CD4-positive, alpha-beta T cell treated with Interleukin-4 for 4 hours (primary cell): ENCODE measurements around the gene RPS2.
"Not testable (repeated sequence)": the region's sequence is repeated elsewhere in the genome, so short reads cannot be mapped to it uniquely, and the experiment has no call there.

Source experiments
- DNase-seq: peaks from one replicate; pipeline ENCODE4 v3.0.0-alpha.2; 2020

The RPS2 gene

DNA sequence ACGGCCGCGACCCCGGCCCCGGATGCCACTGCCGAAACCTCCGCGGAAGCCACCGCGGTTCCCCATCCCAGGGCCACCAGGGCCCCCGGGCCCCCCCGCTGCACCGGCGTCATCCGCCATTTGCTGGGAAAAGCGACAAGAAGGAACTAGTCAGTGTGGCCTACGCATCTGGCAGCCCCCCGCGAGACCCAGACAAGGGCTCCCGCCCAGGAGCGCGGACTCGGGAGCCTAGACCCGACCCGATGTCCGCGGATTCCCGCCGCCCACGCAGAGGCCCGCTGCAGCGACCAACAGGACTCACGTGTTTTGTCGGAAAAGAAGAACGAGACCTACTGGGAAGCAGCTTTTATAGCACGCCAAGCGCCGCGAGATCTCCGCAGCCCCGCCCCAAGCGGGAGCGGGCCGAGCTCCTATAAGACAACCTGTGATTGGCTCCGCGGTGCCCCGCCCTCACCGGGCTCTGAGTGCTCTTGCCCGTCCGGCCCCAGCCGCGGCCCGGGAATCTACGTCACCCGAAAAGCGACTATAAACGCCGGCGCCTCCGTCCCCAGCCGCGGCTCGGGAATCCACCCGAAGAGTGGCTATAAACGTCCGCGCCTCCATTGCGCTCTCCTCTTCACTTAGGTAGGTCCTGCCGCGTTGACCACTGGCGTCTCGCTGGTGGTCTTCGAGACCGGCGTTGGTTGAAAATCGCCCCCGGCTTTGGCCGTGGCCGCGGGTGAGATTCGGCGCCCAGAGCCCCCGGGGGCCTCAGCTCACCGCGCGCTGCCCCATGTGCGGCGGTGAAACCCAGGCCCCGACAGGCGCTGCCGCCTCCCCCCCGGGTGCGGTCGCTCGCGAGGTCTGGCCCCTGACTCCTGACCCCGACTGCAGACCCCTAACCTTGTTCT, at the start of gene RPS2:
RPS2 (minus strand) TSS at position 321 of the 890 bp plus-strand sequence; CDS start at position 120, 201 bp downstream.
- peak; percentile 99 for DNase-seq

DNA sequence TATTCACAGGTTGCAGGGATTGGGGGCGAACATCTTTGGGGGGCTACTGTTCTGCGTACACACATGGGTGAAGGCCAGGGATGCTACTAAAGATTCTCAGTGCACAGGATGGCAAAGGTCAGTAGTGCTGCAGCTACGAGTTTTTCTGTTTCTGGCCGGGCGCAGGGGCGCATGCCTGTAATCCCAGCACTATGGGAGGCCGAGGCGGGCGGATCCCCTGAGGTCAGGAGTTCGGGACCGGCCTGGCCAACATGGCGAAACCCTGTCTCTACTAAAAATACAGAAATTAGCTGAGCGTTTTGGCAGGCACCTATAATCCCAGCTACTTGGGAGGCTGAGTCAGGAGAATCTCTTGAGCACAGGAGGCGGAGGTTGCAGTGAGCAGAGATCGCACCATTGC, 48.9 kb upstream of the RPS2 start:
- no peak for DNase-seq

- not testable (repeated sequence) for DNase-seq
Measured at GRCh38 chr16:2011726-2012125, 47.1 kb upstream of the RPS2 start.

DNA sequence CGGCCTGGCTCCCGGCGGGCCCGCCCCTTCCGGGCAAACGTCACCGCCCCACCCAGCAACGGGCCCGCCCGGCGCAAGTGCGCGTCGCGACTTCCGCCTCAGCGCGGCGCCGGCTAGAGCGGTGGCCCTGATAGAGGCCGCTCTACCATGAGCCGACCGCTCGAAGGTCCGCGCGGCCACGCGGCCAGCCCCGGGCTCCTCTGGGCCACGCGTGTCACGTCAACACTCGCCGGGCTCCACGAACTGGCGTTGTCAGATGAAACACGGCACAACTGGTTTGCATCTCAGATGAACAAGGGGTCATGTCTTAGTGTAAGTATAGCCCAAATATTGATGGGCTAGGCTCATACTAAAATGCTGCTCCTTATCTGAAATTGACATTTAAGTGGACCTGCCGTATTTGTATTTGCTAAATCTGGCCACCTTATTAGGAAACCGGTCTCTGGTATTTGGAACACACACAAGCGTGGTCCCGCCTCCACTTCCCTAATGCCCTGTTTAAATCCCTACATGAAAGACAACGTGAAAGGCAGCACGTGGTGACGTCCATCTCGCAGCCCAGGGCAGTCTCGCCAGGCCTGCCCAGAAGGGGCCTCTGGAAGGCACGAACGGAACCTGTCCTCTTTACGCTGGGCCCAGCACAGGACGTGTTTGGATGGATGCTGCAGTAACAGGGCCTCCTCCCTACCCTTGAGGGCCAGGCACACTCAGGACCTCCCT, 45.3 kb upstream of the RPS2 start, which contains the start of gene ZNF598:
ZNF598 (minus strand) TSS at position 31 of the 720 bp plus-strand sequence.
- peak; percentile 70 for DNase-seq

GRCh38 chr16:2009164-2009711, 44.6 kb upstream of the RPS2 start:
- no peak for DNase-seq

DNA sequence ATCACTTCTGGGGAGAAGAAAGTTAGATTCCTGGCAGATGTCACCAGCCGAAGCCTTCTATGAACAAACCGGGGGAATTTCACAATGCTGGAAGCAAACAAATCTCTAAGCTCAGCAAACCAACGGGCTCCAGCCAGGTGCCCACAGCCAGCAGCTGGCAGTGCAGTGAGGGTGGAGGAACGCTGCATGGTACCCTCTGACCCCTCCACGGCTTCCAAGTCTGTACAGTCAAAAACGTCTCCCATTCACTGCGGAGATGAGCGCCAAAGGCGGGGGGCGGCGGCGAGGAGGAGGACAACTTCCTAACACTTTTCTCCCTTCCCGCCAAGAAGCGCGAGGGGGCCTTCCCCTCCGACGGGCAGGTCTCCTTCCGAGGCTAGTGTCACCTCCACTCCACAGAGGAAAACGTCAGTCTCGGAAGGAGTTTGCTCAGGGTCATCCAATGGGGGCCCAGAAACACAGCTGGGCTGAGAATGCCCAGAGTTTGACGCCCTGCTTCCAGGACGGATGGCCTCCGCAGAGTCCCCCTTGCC, 44.1 kb upstream of the RPS2 start:
- DNase-seq: peak; percentile 15

DNA sequence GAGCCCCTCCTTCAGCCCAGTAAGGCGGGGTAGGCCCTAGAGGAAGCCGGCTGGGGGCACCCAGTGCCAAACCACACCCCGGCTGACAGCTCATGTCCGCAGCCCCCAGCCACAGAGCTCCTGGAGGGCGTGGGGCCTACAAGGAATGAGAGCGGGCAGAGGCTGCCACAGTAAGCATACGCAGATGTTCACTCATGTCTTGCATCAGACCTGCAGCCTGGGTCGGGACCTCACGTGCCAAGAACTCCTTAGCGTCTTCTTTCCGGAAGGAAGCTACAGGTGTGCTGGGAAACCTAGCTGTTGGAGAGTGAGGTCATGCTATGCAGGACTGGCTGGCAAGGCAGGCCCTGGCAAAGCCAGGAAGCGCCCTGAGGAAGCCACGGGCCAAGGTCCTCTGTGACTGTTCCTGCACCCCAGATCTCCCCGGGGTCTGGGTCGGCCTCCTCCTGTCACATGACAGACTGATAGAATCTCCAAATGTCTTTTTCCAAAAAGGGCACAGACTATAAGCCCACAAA, 43.4 kb upstream of the RPS2 start:
- peak; percentile 19 for DNase-seq

GRCh38 chr16:2007081-2007836, 42.6 kb upstream of the RPS2 start:
- DNase-seq: no peak

DNA sequence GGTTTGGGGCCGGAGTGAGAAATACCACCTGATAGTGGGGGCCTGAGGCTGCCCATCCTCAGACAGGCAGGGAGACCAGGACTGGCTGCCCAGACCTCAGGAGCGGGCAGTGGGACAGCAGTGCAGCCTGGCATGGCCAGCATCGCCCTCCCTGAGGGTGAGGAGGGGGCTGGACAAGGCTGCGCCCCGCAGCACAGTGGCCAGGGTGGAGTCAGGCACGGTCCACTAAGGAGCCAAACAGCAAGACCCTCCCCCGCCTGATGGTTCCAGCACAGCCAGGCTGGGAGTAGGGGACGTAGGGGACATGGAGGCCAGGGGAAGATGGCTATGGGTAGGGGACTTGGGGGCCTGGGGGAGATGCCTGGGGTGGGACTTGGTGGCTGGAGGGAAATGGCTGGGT, 41.7 kb upstream of the RPS2 start:
- DNase-seq: no peak

DNA sequence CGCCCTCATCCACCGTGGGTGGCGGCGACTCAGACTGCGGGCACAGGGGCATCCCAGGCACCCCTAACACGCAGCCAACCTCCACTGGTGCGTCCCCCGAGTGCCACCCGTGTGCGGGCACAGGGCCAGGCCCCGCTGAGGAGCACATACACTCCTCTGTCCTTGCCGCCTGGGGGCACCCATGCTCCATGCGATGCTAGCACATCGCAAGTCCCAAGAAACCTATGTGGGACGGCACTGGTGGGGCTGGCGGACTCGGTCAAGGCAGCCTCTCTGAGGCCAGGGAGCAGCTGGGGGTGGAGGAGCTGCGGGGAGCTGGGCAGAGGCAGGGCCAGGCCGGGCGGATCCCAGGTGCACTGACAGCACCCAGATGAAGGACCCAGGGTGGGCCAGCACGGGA, 41.0 kb upstream of the RPS2 start:
- DNase-seq: no peak

- no peak for DNase-seq
Measured at GRCh38 chr16:2004795-2005517, 40.3 kb upstream of the RPS2 start.

- peak; percentile 75 for DNase-seq
Measured at GRCh38 chr16:2003827-2004641, 39.4 kb upstream of the RPS2 start.

- no peak for DNase-seq
Measured at GRCh38 chr16:2003231-2003826, 38.7 kb upstream of the RPS2 start.

DNA sequence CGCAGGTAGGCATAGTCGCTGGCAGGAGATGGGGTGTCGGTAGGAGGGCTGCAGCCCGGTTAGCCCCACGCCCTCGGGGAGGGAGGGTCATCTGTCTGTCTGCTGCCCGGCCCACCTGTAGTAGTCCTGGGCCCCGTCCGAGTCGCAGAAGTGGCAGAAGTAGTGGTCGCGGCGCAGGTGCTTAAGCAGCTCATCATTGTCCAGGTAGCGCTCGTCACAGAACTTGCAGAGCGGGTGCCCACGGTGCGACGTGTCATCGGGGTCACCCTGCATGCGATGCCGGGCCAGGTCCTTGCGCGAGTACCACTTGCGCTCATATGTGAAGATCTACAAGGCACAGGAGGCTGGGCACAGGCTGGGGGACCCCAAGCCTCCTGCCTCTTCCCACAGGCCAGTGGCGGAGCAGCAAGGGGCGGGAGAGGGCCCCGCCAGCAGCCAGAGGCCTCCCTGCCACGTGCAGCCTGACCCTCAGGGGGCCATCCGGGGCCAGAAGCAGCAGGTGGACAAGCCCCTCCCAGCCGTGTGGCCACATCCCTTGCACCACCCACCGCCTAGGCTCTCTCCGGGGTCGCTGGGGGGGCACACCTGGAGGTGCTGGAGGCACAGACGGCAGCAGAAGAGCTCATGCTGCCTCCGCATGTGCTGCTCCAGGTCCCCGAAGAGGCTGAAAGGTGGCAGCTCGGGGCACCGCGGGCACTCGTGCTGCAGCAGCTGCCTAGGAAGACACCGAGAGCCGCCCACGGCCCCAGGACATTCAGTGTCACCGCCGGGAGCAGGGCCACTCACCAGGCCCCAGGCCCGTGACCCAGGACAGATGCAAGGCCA, 38.0 kb upstream of the RPS2 start:
- DNase-seq: no peak

DNA sequence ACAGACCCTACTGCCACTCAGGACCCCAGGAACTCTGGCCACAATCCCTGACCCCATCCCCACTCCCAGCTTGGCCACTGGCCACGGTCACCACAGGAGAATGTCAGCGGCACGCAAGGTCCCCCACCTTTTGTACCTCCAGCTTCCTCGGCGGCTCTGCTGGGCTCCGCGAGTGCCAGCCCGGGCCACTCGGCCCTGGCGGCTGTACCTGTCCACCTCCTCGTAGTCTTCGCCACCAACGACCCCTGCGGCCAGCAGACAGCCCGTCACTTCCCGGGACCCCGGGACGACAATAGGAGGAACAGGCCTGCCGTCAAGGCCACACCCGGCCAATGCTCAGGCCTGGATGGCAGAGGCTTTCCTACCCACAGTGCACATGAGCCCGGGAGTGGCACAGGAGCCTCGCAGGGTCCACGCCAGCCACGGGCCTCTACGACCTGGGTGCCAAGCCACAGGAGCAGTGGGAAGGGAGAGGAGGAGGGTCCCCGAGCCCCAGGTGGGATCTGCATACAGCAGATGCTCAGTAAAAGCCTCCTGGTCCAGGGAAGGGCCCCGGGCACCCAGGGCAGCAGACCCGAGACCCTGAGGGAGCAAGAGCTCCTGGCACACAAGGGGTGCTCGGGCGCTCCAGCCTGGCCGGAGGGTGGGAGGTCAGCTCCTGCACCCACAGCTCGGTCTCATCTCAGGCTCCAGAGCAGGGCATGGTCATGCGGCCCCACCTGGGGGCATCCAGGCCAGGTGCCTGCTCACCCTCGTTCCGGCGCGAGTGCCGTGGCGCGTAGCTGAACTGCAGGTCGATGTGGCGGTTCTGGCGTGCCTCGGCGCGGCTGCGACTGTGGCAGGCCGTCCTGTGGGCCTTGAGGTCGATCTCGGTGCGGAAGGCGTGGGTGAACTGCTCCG, 37.1 kb upstream of the RPS2 start:
- no peak for DNase-seq

- no peak for DNase-seq
Measured at GRCh38 chr16:2001035-2001434, 36.4 kb upstream of the RPS2 start.

- DNase-seq: no peak
Measured at GRCh38 chr16:1999866-2000514, 35.4 kb upstream of the RPS2 start.
